ENCODE data around the gene MBD4. TPM values are rescaled to one million over a fixed set of nuclear protein-coding genes. Genes with fewer than 3 reads are reported as not detected.

Gene MBD4
- total RNA-seq, 1 experiment from 2014 or later: 15.7 TPM

DNA sequence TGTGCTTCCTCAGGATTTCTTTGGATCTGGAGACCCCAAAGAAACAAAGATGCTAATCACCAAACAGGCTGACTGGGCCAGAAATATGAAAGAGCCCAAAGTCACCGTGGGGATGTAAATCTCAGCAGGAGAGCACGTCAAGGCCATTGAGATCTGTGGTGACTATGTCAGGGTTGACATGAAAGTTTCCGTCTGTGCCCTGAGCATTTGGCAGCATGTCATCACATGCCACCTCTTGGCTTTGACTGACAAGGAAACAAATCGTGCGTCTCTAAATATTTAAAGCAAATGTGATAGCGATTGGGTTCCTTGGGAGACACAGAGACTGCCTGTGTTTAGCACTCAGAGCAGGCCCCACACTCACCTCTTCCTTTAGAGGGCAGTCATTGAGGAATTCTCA is 46.5 kb downstream of the MBD4 start:
- Histone ChIP-seq H3K9ac (ENCODE audit: low read length) (no peak overlapping the region), H3K9me3 (ENCODE audit: control insufficient read depth in 1 of 2, insufficient read depth in 1 of 2, low read depth in 1 of 2, low read length in 2 of 2) (no peaks in the 10 kb centered on the region), H3K4me2 (ENCODE audit: low read length) (no peak overlapping the region), H3K4me3 (replicated peaks in 1 of 2; ENCODE audit: low read depth in 1 of 2, low read length in 2 of 2) (no peak overlapping the region), H3K9me2 (ENCODE audit: insufficient read depth) (no peaks in the 10 kb centered on the region), H4K20me1 (ENCODE audit: insufficient read depth) (0 out of 2 replicates have a peak, but pooled peaks cover 5% of the 10 kb centered on the region), H3K4me1 (ENCODE audit: control insufficient read depth in 1 of 2, insufficient read depth in 2 of 2, low read length in 2 of 2) (peaks cover 17 to 30% of the 10 kb centered on the region in 2 experiments), H2AFZ (ENCODE audit: low read depth, low read length, poor library complexity, severe bottlenecking) (no peak overlapping the region), H3K36me3 (ENCODE audit: control insufficient read depth in 1 of 2, insufficient read depth in 2 of 2, low read length in 2 of 2) (peaks cover 14 to 40% of the 10 kb centered on the region in 2 experiments), H3K79me2 (ENCODE audit: insufficient read depth, low read length) (peaks cover 38% of the 10 kb centered on the region), H3K27ac (ENCODE audit: low read depth, low read length) (no peak overlapping the region), H3K27me3 (ENCODE audit: insufficient read depth, low read length) (no peaks in the 10 kb centered on the region)
- ChIA-PET CTCF (no interaction called here), POLR2A (no interaction called here), RAD21 (ENCODE audit: low non-redundant PET in 1 of 2, low total read pairs in 2 of 2, uncharacterized antibody in 2 of 2, unreplicated experiment in 2 of 2) (no interaction called here)
- intact Hi-C loops (cut with micrococcal nuclease): no loop called here
- no TSS peak for BruUV-seq (replicated peaks)
- DNase-seq (ENCODE audit: low read depth, low spot score) (no peak), ATAC-seq (no peak)
- TF ChIP-seq EZH2 (IDR thresholded peaks at IDR 0.05) (no peak), CBX3 (IDR thresholded peaks at IDR 0.05; ENCODE audit: low read depth) (no peak), SIN3A (IDR thresholded peaks at IDR 0.05; ENCODE audit: low read depth) (no peak), POLR2A (IDR thresholded peaks at IDR 0.05; ENCODE audit: borderline replicate concordance, extremely low read depth, insufficient read depth, insufficient read length) (no peak), JUND (IDR thresholded peaks at IDR 0.05) (no peak), SP1 (IDR thresholded peaks at IDR 0.05; ENCODE audit: low read depth) (no peak), ZFX (IDR thresholded peaks at IDR 0.05) (no peak), ELF1 (IDR thresholded peaks at IDR 0.05; ENCODE audit: borderline replicate concordance, low read depth) (no peak), SRF (IDR thresholded peaks at IDR 0.05; ENCODE audit: low read depth) (no peak), TCF7L2 (IDR thresholded peaks at IDR 0.05; ENCODE audit: borderline replicate concordance, extremely low read depth, insufficient read depth, insufficient read length) (no peak), CEBPB (IDR thresholded peaks at IDR 0.05; ENCODE audit: low read depth) (no peak)
- TF ChIP-seq, protein P1, sequence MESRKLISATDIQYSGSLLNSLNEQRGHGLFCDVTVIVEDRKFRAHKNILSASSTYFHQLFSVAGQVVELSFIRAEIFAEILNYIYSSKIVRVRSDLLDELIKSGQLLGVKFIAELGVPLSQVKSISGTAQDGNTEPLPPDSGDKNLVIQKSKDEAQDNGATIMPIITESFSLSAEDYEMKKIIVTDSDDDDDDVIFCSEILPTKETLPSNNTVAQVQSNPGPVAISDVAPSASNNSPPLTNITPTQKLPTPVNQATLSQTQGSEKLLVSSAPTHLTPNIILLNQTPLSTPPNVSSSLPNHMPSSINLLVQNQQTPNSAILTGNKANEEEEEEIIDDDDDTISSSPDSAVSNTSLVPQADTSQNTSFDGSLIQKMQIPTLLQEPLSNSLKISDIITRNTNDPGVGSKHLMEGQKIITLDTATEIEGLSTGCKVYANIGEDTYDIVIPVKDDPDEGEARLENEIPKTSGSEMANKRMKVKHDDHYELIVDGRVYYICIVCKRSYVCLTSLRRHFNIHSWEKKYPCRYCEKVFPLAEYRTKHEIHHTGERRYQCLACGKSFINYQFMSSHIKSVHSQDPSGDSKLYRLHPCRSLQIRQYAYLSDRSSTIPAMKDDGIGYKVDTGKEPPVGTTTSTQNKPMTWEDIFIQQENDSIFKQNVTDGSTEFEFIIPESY (IDR thresholded peaks at IDR 0.05; ENCODE audit: extremely low read depth, insufficient replicate concordance, low read length): no peak
- TF ChIP-seq, protein P2, sequence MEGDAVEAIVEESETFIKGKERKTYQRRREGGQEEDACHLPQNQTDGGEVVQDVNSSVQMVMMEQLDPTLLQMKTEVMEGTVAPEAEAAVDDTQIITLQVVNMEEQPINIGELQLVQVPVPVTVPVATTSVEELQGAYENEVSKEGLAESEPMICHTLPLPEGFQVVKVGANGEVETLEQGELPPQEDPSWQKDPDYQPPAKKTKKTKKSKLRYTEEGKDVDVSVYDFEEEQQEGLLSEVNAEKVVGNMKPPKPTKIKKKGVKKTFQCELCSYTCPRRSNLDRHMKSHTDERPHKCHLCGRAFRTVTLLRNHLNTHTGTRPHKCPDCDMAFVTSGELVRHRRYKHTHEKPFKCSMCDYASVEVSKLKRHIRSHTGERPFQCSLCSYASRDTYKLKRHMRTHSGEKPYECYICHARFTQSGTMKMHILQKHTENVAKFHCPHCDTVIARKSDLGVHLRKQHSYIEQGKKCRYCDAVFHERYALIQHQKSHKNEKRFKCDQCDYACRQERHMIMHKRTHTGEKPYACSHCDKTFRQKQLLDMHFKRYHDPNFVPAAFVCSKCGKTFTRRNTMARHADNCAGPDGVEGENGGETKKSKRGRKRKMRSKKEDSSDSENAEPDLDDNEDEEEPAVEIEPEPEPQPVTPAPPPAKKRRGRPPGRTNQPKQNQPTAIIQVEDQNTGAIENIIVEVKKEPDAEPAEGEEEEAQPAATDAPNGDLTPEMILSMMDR (IDR thresholded peaks at IDR 0.05 in 2 of 3, conservative IDR thresholded peaks at IDR 0.05 in 1 of 3; ENCODE audit: borderline replicate concordance in 1 of 3, insufficient read depth in 1 of 3, low read depth in 2 of 3, low read length in 2 of 3): no peak
- TF ChIP-seq, protein P3, sequence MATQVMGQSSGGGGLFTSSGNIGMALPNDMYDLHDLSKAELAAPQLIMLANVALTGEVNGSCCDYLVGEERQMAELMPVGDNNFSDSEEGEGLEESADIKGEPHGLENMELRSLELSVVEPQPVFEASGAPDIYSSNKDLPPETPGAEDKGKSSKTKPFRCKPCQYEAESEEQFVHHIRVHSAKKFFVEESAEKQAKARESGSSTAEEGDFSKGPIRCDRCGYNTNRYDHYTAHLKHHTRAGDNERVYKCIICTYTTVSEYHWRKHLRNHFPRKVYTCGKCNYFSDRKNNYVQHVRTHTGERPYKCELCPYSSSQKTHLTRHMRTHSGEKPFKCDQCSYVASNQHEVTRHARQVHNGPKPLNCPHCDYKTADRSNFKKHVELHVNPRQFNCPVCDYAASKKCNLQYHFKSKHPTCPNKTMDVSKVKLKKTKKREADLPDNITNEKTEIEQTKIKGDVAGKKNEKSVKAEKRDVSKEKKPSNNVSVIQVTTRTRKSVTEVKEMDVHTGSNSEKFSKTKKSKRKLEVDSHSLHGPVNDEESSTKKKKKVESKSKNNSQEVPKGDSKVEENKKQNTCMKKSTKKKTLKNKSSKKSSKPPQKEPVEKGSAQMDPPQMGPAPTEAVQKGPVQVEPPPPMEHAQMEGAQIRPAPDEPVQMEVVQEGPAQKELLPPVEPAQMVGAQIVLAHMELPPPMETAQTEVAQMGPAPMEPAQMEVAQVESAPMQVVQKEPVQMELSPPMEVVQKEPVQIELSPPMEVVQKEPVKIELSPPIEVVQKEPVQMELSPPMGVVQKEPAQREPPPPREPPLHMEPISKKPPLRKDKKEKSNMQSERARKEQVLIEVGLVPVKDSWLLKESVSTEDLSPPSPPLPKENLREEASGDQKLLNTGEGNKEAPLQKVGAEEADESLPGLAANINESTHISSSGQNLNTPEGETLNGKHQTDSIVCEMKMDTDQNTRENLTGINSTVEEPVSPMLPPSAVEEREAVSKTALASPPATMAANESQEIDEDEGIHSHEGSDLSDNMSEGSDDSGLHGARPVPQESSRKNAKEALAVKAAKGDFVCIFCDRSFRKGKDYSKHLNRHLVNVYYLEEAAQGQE (IDR thresholded peaks at IDR 0.05; ENCODE audit: low read depth): no peak
- TF ChIP-seq, protein P4, sequence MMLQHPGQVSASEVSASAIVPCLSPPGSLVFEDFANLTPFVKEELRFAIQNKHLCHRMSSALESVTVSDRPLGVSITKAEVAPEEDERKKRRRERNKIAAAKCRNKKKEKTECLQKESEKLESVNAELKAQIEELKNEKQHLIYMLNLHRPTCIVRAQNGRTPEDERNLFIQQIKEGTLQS (IDR thresholded peaks at IDR 0.05): no peak

Data from HCT116 (cell line).